Liver (tissue), 9 donors: ENCODE data around the gene CYTH3. TPM values are rescaled to one million over a fixed set of nuclear protein-coding genes. Genes with fewer than 3 reads are reported as not detected.

ENCODE experiments used
- DNase-seq: peaks from one replicate; pipeline ENCODE4 v3.0.0-alpha.2; 2017; ENCODE audit warnings: low spot score
- H3K27ac ChIP-seq, 2 donors: one replicate each; pipeline ENCODE4 v1.7.0; 2013; ENCODE audit warnings: inconsistent platforms in 2 of 2, low read length in 2 of 2, control low read depth in 1 of 2, low read depth in 1 of 2, mild to moderate bottlenecking in 1 of 2
- H3K27me3 ChIP-seq, 4 donors: one replicate each; pipeline versions ENCODE4 v1.6.1 to v1.7.0; 2013; ENCODE audit warnings: low read length in 3 of 4, inconsistent platforms in 1 of 4, mild to moderate bottlenecking in 1 of 4, moderate library complexity in 1 of 4; ENCODE audit not compliant: control insufficient read depth in 4 of 4, insufficient read depth in 4 of 4
- H3K36me3 ChIP-seq, 4 donors: one replicate each; pipeline versions ENCODE4 v1.6.1 to v1.7.0; 2013; ENCODE audit warnings: low read length in 3 of 4, mild to moderate bottlenecking in 3 of 4, low read depth in 1 of 4, moderate library complexity in 1 of 4; ENCODE audit not compliant: control insufficient read depth in 4 of 4, insufficient read depth in 3 of 4
- H3K4me1 ChIP-seq, 4 donors: one replicate each; pipeline versions ENCODE4 v1.6.1 to v1.7.0; 2013; ENCODE audit warnings: low read length in 3 of 4, mild to moderate bottlenecking in 3 of 4, moderate library complexity in 1 of 4; ENCODE audit not compliant: control insufficient read depth in 4 of 4, insufficient read depth in 4 of 4
- H3K4me3 ChIP-seq, 3 donors: one replicate each; pipeline versions ENCODE4 v1.6.1 to v1.7.0; 2013; ENCODE audit warnings: low read length in 3 of 3, control low read depth in 1 of 3, low read depth in 1 of 3, mild to moderate bottlenecking in 1 of 3
- H3K9ac ChIP-seq, 2 donors: one replicate each; pipeline ENCODE4 v1.7.0; 2013; ENCODE audit warnings: low read length in 2 of 2, mild to moderate bottlenecking in 2 of 2, moderate library complexity in 2 of 2, control low read depth in 1 of 2, low read depth in 1 of 2
- H3K9me3 ChIP-seq, 4 donors: one replicate each; pipeline versions ENCODE4 v1.6.1 to v1.7.0; 2013; ENCODE audit warnings: low read length in 3 of 4; ENCODE audit not compliant: control insufficient read depth in 4 of 4
- ATF3 ChIP-seq: IDR thresholded peaks from 2 replicates; pipeline ENCODE4 v1.6.1; 2016; ENCODE audit warnings: antibody characterized with exemption
- CTCF ChIP-seq: fragments of 150-350 bp; IDR thresholded peaks from 2 replicates; pipeline ENCODE4 v1.5.1; 2017; ENCODE audit warnings: improper control_type of control experiment, low read depth, low read length; ENCODE audit not compliant: missing input control
- EGR1 ChIP-seq, 2 donors: IDR thresholded peaks; 2 replicates each; pipeline ENCODE4 v1.6.1; 2016 to 2018; ENCODE audit warnings: antibody characterized with exemption in 2 of 2, low read depth in 2 of 2
- FOXA2 ChIP-seq: IDR thresholded peaks from 2 replicates; pipeline ENCODE4 v1.6.1; 2016; ENCODE audit warnings: antibody characterized with exemption
- GABPA ChIP-seq, 2 donors: IDR thresholded peaks in 1 of 2; conservative IDR thresholded peaks in 1 of 2; 2 replicates each; pipeline ENCODE4 v1.6.1; 2016; ENCODE audit warnings: antibody characterized with exemption in 2 of 2, mild to moderate bottlenecking in 1 of 2, moderate library complexity in 1 of 2
- HNF4A ChIP-seq, 2 donors: conservative IDR thresholded peaks; 2 replicates each; pipeline ENCODE4 v1.6.1; 2016; ENCODE audit warnings: antibody characterized with exemption in 2 of 2, mild to moderate bottlenecking in 2 of 2
- HNF4G ChIP-seq: IDR thresholded peaks from 2 replicates; pipeline ENCODE4 v1.6.1; 2016; ENCODE audit warnings: antibody characterized with exemption
- JUND ChIP-seq, 2 donors: IDR thresholded peaks; 2 replicates each; pipeline ENCODE4 v1.6.1; 2016; ENCODE audit warnings: antibody characterized with exemption in 2 of 2
- NR2F2 ChIP-seq: IDR thresholded peaks from 2 replicates; pipeline ENCODE4 v1.6.1; 2016; ENCODE audit warnings: antibody characterized with exemption
- RAD21 ChIP-seq, 2 donors: IDR thresholded peaks; 2 replicates each; pipeline ENCODE4 v1.6.1; 2016; ENCODE audit warnings: antibody characterized with exemption in 2 of 2, mild to moderate bottlenecking in 2 of 2
- REST ChIP-seq: IDR thresholded peaks from 2 replicates; pipeline ENCODE4 v1.6.1; 2016; ENCODE audit warnings: antibody characterized with exemption, mild to moderate bottlenecking
- RXRA ChIP-seq, 2 donors: IDR thresholded peaks; 2 replicates each; pipeline ENCODE4 v1.6.1; 2017 to 2018; ENCODE audit warnings: antibody characterized with exemption in 2 of 2, mild to moderate bottlenecking in 1 of 2
- YY1 ChIP-seq: IDR thresholded peaks from 2 replicates; pipeline ENCODE4 v1.6.1; 2016; ENCODE audit warnings: antibody characterized with exemption, mild to moderate bottlenecking
- ZBTB33 ChIP-seq: IDR thresholded peaks from 2 replicates; pipeline ENCODE4 v1.6.1; 2016; ENCODE audit warnings: antibody characterized with exemption
- WGBS: extraction: QIAGEN DNeasy Blood & Tissue Kit; methylation state at CpG from one replicate; pipeline ENCODE4 v1.1.7; 2013; 5-methylcytosine and 5-hydroxymethylcytosine counted together
- polyA plus RNA-seq, 2 donors: library from polyadenylated mRNA; stranded (reverse) in 1 of 2; unstranded in 1 of 2; fragments of 200-250 nt in 1 of 2; fragments of >200 nt in 1 of 2; fragmentation: Nextera tagmentation in 1 of 2; extraction: Ambion mirVana in 1 of 2; gene quantifications; one replicate each; pipeline versions ENCODE4 v1.2.1 to v1.2.3, GENCODE V29; 2013 to 2015
- total RNA-seq, 2 donors: library from RNA; depleted of rRNA; stranded (reverse); fragments of >200 nt; gene quantifications; one replicate each; pipeline ENCODE4 v1.2.3, GENCODE V29; 2014
- donor health status: healthy.
- donor health status: healthy.
- donor health status: healthy.
- donor health status: healthy.
- donor health status: healthy.

Gene CYTH3
- total and polyA plus RNA-seq, 4 donors, result 1.1 to 6.3 (median 3.7) TPM

- H3K4me1 ChIP-seq, result no peaks in the 10 kb centered on the region
- no peak for TF ChIP-seq YY1
- no peak for TF ChIP-seq HNF4A (conservative IDR thresholded peaks at IDR 0.05)
- no peak overlapping the region for H3K27ac ChIP-seq
- H3K4me3 ChIP-seq, result no peak overlapping the region
- 87% methylated on average over 9 of the region's 9 CpGs for WGBS
- no peaks in the 10 kb centered on the region for H3K9me3 ChIP-seq
- no peak overlapping the region for H3K9ac ChIP-seq
- no peak for DNase-seq
- no peaks in the 10 kb centered on the region for H3K36me3 ChIP-seq
- H3K27me3 ChIP-seq, result no peaks in the 10 kb centered on the region
Observed at GRCh38 chr7:6221340-6222319, 50.8 kb downstream of the CYTH3 start.

- Histone ChIP-seq H3K36me3 (no peaks in the 10 kb centered on the region), H3K27ac (no peak overlapping the region), H3K9ac (no peak overlapping the region), H3K4me1 (no peaks in the 10 kb centered on the region), H3K27me3 (no peaks in the 10 kb centered on the region), H3K9me3 (no peaks in the 10 kb centered on the region), H3K4me3 (no peak overlapping the region)
- DNase-seq, result no peak
- 83% methylated on average over 3 of the region's 3 CpGs for WGBS
- TF ChIP-seq RXRA (IDR thresholded peaks at IDR 0.05) (no peak), HNF4A (conservative IDR thresholded peaks at IDR 0.05) (no peak), GABPA (IDR thresholded peaks at IDR 0.05 in 1 of 2, conservative IDR thresholded peaks at IDR 0.05 in 1 of 2) (no peak), RAD21 (IDR thresholded peaks at IDR 0.05) (no peak), JUND (IDR thresholded peaks at IDR 0.05) (no peak), EGR1 (IDR thresholded peaks at IDR 0.05; ENCODE audit: low read depth in 2 of 2) (no peak), CTCF (no peak), FOXA2 (no peak), NR2F2 (no peak), HNF4G (no peak), REST (no peak), YY1 (no peak), ATF3 (no peak), ZBTB33 (no peak)
Observed at GRCh38 chr7:6218329-6218728, 54.1 kb downstream of the CYTH3 start.
